ENCODE results near the gene TRAK1. TPM values are rescaled to one million over a fixed set of nuclear protein-coding genes. Genes with fewer than 3 reads are reported as not detected.
A peak's percentile ranks its signal among the peaks of the same experiment; 100 is the strongest.
"Not testable (repeated sequence)": the region's sequence is repeated elsewhere in the genome, so short reads cannot be mapped to it uniquely, and the experiment has no call there.

TRAK1 gene, protein sequence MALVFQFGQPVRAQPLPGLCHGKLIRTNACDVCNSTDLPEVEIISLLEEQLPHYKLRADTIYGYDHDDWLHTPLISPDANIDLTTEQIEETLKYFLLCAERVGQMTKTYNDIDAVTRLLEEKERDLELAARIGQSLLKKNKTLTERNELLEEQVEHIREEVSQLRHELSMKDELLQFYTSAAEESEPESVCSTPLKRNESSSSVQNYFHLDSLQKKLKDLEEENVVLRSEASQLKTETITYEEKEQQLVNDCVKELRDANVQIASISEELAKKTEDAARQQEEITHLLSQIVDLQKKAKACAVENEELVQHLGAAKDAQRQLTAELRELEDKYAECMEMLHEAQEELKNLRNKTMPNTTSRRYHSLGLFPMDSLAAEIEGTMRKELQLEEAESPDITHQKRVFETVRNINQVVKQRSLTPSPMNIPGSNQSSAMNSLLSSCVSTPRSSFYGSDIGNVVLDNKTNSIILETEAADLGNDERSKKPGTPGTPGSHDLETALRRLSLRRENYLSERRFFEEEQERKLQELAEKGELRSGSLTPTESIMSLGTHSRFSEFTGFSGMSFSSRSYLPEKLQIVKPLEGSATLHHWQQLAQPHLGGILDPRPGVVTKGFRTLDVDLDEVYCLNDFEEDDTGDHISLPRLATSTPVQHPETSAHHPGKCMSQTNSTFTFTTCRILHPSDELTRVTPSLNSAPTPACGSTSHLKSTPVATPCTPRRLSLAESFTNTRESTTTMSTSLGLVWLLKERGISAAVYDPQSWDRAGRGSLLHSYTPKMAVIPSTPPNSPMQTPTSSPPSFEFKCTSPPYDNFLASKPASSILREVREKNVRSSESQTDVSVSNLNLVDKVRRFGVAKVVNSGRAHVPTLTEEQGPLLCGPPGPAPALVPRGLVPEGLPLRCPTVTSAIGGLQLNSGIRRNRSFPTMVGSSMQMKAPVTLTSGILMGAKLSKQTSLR
- 15.4 and 16.5 TPM in 2 replicates for total RNA-seq (2014; rRNA removed; shearing (Covaris generic))

DNA sequence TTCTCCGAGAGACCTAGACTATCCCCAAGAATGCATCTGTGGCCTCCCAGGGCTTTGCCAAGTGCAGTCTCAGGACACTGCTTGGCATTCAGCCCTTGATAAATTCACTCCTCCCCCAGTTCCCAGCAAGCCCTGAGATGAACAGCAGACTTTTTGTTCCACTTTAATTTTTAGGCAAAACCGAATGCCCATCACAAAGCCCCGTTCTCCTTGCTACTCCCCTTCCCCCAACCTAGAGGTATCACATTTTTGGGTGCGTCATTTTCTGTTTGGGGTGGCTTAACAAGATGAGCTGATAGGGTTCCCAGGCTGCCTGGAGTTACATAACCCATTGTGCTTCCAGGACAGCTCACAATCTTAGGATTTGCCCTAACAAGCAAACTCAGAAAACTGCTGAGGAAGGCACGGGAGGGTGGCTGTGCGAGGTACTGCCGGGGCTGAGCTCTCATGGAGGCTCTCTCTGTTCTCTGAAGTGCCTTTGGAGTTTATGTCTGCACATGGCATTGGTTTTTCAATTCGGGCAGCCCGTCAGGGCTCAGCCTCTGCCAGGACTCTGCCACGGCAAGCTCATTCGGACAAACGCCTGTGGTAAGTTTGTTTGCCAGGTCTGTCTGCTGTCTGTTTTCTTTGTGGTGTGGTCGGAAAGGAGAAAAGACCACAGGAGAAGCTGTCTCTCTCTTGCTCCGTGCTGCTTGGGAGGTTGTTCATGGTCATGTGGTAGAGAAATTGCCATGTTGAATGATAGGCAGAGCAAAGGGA, at the start of gene TRAK1:
TRAK1 (plus strand) TSS at position 385 of the 759 bp plus-strand sequence; CDS start at position 498, 113 bp downstream.
- peak; percentile 82 for DNase-seq (ENCODE audit: low read depth)

DNA sequence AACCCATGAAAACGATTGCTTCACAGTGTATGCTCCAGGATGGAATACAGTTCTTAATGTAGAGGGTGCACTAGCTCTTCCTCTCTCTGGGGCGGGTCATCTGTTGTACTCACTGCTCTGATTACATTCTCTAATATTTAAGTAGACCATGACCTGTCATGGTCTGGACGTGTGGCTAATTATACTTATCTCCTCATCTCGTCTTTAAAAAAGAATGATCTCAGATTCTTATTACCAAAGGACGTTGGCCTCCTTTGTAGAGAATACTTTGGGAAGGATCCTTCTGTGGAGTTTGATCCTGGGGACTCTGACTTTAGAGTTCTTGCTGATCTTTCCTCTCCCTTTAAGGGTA, 48.4 kb upstream of the TRAK1 start:
- DNase-seq (ENCODE audit: low read depth), result peak; percentile 24

DNA sequence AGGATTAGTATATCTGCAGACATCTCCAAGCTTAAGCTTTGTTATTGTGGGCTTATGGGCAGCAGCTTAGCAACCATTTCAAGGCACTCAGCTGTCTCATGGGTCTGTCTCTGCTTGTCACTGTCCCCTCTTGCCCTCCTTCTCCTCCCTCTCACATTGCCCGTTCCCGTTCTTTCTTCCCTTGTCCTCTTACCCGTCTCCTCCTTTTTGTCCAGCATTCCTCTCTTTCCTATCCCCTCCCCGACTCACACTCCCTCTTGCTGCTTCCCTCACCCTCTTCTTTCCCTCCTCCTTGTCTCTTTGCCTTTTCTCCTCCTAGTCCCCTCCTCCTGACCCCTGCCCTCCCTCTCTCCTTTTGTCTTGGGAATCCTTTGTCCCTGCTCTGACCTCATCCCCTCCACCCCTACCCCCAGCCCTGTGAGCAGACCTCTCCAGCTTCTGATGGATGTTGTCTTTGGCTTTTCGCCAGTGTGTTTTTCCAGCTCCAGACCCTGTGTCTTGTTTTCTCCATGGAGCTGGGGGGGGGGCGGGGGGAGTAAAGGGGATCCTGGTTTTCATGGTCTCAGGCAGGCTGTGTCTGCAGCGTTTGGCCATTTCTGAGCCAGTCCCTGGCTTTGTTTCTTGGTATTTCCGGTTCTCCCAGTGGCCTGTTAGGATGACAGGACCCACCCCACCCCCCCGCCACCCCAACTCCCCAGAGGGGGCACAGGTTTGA, 47.9 kb upstream of the TRAK1 start:
- peak; percentile 66 for DNase-seq (ENCODE audit: low read depth)

DNA sequence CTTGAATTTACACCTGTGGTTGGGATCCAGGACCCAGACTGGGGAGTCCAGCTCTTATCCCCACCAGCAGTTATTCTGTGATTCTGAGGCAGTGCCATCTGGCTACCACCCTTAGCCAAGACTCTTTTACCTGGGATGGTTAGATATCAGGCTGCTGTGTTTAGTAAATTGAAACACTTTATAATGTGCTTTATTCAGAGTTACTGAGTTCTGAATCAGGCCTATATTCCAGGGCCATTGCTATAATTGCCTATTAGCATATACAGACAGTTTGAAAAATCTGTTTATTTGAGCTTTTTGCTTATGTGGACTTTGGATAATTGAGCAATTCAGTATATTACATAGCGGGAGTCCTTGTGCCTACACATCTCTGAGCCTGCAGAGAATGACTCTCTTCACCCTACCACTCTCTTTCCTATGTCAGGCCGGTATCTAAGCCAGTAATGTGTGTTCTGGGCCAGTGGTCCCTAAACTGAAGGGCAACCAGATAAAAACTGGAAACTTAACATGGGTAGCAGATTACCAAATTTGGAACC, 45.4 kb upstream of the TRAK1 start:
- no peak for DNase-seq (ENCODE audit: low read depth)

DNA sequence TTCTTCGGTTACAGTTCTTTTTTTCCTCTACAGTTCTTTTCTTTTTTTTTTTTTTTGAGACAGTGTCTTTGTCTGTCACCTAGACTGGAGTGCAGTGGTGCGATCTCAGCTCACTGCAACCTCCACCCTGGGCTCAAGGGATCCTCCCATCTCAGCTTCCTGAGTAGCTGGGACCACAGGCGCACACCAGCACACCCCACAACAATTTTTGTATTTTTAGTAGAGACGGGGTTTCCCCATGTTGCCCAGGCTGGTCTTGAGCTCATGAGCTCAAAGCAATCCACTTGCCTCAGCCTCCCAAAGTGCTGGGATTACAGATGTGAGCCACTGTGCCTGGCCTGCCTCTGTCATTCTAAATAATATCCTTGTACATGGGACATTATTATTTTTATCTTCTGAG, 42.6 kb upstream of the TRAK1 start:
- not testable (repeated sequence) for DNase-seq (ENCODE audit: low read depth)

DNA sequence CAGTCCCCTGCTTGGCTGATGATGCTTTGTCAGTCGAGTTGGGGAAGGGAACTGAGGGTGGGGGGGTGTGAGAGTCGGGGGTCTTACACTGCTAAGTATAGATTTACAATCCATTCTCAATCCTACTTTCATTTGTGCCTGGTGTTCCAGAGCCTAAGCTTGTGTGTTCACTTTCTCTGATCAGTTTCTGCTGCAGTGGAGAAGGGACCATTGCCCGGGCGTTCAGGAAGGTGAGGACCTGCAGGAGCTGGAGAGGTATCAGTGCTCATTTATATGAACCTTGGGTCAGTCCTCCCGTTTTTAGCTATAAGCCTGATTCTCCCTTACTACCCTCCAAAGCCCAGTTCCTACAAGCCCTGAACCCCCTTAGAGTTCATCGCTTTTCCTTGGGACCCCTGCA, 41.0 kb upstream of the TRAK1 start:
- DNase-seq (ENCODE audit: low read depth), result no peak

DNA sequence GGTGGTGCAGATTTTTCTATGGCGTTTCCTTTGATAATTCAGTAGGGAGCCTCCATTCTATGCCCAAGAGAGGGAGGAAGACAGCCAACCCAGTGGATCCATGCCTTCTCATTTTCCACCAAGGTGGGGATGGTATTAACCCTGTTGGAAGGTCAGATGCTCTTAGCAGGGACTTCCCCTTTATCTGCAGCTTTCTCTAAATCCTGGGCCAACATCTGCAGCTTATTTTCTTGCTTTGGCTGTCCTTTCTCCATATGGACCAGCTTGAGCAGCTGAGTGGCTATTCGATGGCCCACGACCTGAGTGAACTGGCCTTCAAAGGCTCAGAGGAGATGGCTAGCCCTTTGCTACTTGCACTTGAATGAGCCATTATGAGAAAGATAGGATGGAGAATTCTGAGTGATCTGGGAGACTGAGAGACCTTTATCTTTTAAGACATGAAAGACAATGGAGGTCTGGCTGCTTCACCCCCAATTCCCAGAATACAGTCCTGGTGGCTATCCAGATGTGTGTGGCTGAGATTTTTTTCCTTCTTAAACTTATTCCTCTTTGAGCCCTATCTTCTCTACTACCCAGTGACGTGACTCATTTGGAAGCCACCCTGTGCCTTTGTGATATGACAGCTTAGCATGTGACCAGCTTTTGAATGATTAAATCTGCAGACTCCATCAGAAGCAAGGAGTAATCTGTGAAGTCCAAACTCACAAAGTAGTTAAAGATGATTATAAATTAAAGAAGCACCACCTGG, 39.6 kb upstream of the TRAK1 start:
- DNase-seq (ENCODE audit: low read depth), result peak; percentile 59

DNA sequence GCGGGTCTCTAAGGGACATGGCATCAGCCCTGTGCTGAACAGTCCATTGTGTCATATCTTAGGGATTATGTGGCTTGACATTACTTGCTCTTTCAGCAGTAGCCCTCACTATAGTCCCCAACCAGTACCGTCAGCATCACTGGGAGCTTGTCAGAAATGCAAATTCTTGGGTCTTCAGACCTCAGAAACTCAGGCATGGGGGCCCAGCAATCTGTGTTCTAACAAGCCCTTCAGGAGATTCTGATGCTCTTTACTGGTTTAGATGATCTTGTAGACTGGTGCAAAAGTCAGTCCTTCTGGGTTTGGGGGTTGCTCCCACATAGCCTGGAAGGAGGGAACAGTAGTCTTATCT, 39.0 kb upstream of the TRAK1 start:
- DNase-seq (ENCODE audit: low read depth), result no peak

DNA sequence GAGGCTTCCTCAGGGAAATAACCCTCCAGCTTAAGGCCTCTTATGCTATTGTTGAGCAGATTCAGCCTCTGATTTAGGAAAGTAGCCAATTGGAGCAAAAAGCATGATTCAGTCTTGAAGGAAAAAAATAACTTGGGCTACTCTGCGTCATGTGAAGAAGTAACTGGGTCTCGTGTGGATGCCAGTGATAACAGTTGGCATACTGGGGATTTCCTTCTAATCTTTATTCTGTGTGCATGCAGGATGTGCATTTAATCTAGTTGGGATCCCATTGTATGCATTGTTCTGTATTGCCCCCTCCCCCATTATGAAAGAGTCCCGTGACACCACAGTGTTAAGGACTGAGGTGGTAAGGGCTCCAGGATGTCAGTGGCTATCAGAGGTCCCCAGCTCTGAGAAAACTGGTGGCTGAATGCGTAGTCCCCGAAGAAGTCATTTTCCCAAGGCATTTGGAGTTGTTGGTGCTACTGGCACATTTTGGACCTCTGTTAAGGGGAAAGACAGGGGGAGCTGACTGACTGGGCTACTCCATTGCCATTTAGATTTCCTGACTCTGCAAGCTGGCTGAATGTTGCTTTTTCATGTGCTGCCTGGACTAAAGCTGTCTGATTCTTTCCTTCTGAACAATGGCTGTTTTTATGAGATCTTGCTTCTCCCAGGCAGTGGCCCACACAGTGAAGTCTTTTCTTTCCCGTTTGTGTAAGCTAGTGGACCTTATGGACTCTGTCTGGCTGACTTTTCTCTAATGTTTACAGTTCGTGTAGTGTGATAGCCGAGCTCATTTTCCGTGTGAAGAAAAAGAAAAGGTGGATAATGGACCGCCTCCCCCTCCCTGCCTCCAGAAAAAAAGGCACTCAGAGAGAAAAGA, 38.4 kb upstream of the TRAK1 start:
- DNase-seq (ENCODE audit: low read depth), result peak; percentile 73

DNA sequence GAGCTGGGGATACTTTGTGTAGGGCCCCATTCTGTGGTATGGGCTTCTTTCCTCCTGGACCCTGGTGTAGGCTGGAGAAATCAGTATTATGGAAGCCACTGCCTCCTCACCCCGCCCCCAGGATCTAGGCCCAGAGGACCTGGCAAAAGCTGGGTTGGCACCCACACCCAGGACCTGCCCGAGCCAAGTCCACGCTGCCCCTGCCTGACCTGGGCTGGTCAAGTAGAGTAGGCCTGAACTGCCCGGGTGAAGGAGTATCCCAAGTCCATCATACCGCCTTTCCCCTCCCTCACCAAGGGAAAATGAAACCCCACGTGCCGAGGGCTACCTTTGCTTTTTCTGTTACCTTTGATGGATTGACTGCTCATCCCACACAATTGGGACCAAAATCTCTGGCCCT, 37.7 kb upstream of the TRAK1 start:
- DNase-seq (ENCODE audit: low read depth), result no peak

DNA sequence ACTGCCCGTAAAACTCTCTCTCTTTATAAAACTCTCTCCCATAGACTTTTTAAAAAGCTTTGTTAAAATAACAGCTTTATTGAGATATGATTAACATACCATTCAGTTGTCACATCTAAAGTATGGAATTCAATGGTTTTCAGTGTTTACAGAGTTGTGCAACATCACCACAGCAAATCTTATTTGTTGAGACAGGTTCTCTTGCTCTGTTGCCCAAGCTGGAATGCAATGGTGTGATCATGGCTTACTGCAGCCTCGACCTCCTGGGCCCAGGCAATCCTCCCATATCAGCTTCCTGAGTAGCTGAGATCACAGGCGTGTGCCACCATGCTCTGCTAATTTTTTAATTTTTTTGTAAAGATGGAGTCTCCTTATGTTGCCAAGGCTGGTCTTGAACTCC, 35.9 kb upstream of the TRAK1 start:
- no peak for DNase-seq (ENCODE audit: low read depth)

DNA sequence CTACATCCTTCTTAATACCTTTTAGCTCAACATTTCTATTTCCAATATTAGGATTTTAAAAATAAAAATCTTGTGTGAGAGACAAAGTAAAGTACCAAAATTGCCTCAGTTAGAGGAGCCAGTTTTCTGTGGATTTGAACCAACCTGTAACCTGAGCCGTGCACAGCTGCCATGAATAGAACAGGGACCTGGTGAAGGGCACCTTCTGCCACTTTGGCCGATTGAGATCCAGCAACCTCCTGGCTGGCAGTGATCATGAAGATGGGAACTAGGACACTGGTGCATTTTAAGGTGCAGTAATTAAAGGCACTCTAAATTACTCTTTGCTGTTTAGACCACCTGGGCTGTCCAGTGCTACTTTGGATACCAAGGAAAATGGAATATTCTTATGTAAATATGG, 34.3 kb upstream of the TRAK1 start:
- DNase-seq (ENCODE audit: low read depth), result no peak

DNA sequence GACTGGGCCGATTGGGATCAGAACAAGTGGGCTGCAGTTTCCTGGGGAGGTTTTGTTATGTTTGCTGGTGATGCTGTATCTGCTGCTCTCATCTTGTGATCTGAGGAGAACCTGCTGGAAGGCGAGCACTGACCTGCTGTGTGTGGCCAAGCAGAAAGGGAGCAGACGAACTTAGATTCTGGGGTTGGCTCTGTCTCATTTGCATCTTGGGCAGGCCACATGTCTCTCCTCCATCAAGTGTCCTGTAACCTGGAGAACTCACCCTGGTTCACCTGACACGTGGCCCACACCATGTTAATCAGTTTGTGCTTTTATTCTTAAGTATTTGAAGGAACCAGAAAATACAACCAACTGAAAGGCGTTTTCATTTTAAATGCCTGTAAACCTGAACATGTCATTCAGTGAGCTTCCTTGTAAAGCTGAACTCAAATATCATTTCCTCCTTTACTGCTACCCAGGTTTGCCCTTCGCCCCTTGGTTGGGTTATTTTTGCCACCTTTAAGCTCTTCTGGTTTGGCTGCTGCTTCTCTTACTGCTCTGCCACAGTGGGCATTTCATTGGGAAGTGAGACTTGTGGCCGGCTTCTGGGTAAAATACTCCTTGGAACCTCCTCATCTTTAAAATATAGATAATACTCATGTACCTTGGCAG, 33.5 kb upstream of the TRAK1 start:
- DNase-seq (ENCODE audit: low read depth), result no peak

DNA sequence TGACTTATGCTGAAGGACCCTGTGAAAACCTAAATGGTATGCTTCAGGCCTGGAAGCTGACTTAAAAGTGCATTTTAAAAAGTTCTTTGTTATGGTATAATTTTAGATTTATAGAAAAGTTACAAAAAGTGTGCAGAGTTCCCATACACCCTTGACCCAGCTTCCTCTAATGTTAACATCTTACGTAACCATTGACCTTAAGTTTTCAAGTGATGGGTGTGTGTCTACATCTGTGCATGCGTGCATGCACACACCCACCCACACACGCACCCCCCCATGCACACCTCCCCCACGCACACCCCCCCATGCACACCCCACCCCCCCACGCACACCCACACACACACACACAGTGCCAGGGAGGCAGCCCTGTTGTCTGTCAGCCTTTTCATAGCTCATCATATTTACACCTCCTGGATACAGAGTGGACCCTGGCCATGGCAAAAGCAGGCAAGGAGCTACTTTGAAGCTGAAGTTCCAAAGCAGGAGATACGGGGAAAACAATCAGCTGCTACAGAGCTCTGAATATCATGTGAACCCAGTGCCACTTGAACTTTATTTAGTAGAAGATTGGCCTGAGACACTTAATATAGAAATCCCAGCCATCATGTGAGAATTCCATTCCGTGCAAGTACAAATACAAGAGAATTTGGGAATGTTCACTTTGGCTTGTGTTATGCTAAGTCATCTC, 30.0 kb upstream of the TRAK1 start:
- DNase-seq (ENCODE audit: low read depth), result no peak

DNA sequence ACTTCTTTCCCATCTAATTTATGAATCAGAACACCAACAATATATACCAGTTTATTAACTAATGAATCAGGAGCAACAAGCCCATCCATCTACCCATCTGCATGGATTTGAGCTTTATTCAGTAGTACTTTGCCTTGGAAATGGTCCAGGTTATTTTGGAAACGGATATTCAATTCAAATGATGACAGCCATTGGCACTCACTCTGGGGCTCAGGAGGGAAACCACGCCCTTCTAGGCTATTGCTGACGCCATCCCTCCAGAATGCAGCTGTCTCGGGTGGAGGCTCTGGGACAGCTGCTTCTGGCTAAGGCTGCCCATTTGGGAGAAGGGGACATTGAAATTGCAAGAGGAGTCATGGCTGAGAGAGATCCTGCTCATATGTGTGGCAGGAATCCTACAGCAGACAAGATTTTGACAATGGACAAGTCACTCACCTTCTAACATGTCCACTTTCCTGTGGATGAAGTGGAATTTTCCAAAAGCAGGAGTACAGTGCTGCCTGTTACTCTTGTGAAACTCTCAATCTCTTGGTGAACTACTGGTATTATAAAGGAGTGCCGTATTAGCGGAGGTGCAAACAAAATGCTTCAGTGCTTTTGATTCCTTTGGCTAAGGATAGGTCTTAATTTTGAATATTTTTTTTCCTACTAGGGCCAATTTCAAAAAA, 29.3 kb upstream of the TRAK1 start:
- DNase-seq (ENCODE audit: low read depth), result peak; percentile 93

DNA sequence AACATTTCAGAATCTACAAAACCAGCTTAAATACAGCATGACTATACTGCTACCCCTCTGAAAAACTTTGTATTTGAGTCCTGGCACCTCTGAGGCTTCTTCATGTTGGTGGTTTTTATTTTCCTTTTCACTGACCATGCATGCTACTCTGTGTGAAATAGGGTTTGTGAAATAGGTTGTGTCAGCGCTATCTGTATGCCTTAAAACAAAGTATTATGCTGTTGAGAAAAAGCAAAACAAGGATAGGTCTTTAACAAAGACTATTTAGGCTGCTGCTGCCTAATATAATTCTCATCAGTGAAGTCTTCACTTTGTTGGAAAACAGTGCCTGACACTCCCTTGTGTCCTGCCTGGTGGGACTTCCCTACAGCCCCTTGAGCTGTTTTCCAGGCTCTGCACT, 28.7 kb upstream of the TRAK1 start:
- no peak for DNase-seq (ENCODE audit: low read depth)

DNA sequence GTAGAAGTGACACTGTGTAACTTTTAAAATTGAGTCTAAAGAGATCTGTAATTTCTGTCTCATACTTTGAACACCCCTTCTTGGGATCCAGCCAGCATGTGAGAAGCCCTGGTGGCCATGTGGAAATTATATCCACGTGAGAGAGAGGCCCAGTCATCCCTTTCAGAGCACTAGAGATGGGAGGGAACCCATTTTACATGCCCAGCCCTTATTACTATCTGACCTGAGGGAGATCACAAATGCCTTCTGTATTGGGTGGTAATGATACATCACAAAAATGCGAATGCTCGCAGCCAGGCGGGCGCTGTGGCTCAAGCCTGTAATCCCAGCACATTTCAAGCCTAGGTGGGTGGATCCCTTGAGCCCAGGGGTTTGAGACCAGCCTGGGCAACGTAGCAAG, 27.3 kb upstream of the TRAK1 start:
- DNase-seq (ENCODE audit: low read depth), result peak; percentile 95

Measured in RPMI7951 (cell line).